ENCODE measurements around the gene NLN.
"Not testable (repeated sequence)": the region's sequence is repeated elsewhere in the genome, so short reads cannot be mapped to it uniquely, and the experiment has no call there.

- not testable (repeated sequence) for TF ChIP-seq CTCF (IDR thresholded peaks at IDR 0.05; ENCODE audit: insufficient read depth, low read length); REST (IDR thresholded peaks at IDR 0.05; ENCODE audit: insufficient replicate concordance, low read depth); POLR2AphosphoS5 (IDR thresholded peaks at IDR 0.05; ENCODE audit: low read depth)
Measured at GRCh38 chr5:65871776-65872175, 149.8 kb downstream of the NLN start.

All from HL-60 (cell line).